GM21576 (cell line): ENCODE data around the gene UNC45A.

ENCODE experiments used
- ATAC-seq: cut with Tn5 transposase; IDR thresholded peaks from one replicate; pipeline ENCODE4 v1.9.1; 2021; ENCODE audit warnings: mild to moderate bottlenecking, moderate library complexity; ENCODE audit not compliant: unreplicated experiment

The UNC45A gene, protein sequence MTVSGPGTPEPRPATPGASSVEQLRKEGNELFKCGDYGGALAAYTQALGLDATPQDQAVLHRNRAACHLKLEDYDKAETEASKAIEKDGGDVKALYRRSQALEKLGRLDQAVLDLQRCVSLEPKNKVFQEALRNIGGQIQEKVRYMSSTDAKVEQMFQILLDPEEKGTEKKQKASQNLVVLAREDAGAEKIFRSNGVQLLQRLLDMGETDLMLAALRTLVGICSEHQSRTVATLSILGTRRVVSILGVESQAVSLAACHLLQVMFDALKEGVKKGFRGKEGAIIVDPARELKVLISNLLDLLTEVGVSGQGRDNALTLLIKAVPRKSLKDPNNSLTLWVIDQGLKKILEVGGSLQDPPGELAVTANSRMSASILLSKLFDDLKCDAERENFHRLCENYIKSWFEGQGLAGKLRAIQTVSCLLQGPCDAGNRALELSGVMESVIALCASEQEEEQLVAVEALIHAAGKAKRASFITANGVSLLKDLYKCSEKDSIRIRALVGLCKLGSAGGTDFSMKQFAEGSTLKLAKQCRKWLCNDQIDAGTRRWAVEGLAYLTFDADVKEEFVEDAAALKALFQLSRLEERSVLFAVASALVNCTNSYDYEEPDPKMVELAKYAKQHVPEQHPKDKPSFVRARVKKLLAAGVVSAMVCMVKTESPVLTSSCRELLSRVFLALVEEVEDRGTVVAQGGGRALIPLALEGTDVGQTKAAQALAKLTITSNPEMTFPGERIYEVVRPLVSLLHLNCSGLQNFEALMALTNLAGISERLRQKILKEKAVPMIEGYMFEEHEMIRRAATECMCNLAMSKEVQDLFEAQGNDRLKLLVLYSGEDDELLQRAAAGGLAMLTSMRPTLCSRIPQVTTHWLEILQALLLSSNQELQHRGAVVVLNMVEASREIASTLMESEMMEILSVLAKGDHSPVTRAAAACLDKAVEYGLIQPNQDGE

GRCh38 chr15:90934949-90935751 lies at the start of gene UNC45A:
UNC45A (plus strand) TSS chr15:90935285; CDS start chr15:90935325, 40 bp downstream.
- ATAC-seq: peak; percentile 62

DNA sequence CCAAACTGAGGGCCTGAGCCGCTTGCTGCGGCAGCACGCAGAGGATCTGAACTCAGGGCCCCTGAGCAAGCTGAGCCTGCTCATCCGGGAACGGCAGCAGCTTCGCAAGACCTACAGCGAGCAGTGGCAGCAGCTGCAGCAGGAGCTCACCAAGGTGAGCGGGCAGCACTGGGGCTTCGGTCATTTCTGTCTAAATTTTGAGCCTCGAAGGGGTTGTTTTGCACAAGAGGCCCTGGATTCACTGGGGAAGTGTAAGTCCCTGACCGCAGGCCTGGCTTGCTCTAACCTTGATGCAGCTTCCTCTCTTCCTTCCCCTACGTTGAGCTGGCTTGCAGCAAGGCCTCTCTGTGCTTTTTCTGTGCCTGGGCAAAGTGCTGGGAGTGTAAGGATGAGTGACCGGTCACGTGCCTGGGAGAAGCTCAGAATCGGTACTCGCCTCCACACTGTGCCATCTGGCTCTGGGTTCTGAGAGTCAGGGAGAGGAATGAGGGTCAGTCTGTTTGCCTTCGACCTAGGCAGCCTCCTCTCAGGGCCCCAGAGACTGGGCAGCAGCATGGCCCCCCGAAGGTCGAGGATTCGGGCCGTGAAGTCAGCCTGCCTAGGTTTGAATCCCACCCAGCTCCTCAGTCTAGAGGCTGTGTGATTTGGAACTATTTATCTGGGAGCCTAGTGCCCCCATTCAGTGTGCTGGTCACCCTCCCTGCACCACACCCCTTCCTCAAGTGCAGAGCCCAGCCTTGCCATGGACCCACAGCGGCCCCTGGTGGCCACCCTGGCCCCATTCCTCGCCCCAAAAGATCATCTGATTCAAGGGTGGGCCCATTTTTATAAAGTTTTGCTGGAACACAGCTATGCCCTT lies 49.4 kb upstream of the UNC45A start:
- peak; percentile 41 for ATAC-seq

DNA sequence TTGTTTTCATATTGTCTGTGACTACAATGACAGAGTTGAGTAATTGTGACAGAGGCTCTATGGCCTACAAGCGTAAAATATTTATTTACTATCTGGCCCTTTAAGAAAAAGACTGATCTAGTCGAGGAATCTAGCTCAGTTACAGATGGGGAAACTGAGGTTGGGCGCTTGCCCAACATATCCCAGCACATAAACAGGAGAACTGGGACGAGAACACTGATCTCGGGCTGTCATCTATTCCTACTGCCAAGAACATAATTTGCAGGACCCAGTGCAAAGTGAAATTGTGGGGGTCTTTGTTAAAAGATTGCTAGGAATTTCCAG lies 48.8 kb upstream of the UNC45A start:
- ATAC-seq: no peak

DNA sequence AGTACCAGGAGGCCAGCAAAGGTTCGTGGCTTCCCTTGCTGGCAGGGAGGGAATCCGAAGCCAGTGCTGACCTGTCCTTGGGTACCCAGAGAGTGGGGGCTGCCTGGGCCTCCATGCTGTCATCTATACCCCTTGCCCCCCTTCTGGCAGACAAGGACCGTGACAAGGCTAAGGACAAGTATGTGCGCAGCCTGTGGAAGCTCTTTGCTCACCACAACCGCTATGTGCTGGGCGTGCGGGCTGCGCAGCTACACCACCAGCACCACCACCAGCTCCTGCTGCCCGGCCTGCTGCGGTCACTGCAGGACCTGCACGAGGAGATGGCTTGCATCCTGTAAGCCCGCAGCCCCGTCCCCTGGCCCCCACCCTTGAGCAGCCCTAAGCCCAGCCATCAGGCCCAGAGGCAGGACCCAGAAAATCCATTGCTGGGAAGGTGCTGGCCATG lies 48.0 kb upstream of the UNC45A start:
- no peak for ATAC-seq

- ATAC-seq: no peak
These were observed 45.8 kb upstream of the UNC45A start for GRCh38 chr15:90889313-90889730.

GRCh38 chr15:90889736-90890456 lies 45.2 kb upstream of the UNC45A start:
- ATAC-seq: no peak

GRCh38 chr15:90890839-90891238 lies 44.2 kb upstream of the UNC45A start:
- ATAC-seq: no peak

DNA sequence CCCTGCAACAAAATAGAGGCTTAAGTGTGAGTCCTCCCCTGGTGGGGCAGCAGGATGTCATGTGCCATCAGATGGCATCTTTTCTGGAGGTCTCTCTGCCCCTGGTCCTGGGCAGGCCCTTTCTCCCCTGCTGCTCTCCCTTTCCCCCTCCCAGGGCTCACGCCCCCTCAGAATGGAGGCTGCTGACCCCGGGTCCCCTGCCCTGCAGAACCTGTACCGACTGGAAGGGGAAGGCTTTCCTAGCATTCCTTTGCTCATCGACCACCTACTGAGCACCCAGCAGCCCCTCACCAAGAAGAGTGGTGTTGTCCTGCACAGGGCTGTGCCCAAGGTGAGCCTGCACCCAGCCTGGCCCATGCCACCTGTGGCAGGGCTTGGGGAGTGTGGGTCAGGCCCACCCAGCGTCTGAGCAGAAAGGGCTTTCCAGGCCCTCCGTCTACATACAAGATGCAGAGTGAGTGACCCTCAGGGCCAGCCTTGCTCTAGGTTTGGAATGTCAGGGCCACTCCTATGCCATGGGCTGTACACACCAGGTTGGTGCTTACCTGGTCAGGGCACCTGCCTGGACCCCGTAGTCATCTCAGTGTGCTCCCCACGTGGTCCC lies 43.6 kb upstream of the UNC45A start:
- no peak for ATAC-seq

GRCh38 chr15:90892023-90892422 lies 43.1 kb upstream of the UNC45A start:
- ATAC-seq: no peak

GRCh38 chr15:90892498-90893174 lies 42.4 kb upstream of the UNC45A start:
- no peak for ATAC-seq

DNA sequence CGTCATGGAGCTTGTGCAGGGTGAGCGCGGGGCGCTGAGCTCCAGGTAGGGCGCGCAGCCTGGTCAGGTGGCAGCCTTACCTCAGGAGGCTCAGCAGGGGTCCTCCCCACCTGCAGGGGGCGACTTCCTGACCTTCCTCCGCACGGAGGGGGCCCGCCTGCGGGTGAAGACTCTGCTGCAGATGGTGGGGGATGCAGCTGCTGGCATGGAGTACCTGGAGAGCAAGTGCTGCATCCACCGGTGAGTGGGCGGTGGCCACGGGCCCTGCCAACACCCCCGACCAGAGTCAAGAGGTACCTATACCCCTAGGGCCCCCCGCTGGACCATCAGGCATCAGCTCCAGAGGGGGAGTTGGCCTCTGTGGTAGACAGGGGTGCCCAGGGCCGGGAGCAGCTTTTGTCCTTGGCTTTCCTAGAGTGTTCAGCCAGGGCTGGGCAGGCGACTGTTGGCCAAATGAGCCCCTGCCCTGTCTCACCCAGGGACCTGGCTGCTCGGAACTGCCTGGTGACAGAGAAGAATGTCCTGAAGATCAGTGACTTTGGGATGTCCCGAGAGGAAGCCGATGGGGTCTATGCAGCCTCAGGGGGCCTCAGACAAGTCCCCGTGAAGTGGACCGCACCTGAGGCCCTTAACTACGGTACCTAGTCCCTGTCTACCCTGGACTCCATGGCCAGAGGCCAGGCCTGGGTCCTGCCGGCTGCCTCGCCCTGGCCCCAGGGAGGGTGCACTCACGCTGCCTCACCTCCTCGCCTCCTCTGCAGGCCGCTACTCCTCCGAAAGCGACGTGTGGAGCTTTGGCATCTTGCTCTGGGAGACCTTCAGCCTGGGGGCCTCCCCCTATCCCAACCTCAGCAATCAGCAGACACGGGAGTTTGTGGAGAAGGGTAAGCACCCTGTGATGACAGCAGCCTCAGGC lies 41.7 kb upstream of the UNC45A start:
- no peak for ATAC-seq

- ATAC-seq: no peak
These were observed 39.4 kb upstream of the UNC45A start for GRCh38 chr15:90895571-90896117.

- ATAC-seq: peak; percentile 63
These were observed 37.9 kb upstream of the UNC45A start for GRCh38 chr15:90897131-90897655.

DNA sequence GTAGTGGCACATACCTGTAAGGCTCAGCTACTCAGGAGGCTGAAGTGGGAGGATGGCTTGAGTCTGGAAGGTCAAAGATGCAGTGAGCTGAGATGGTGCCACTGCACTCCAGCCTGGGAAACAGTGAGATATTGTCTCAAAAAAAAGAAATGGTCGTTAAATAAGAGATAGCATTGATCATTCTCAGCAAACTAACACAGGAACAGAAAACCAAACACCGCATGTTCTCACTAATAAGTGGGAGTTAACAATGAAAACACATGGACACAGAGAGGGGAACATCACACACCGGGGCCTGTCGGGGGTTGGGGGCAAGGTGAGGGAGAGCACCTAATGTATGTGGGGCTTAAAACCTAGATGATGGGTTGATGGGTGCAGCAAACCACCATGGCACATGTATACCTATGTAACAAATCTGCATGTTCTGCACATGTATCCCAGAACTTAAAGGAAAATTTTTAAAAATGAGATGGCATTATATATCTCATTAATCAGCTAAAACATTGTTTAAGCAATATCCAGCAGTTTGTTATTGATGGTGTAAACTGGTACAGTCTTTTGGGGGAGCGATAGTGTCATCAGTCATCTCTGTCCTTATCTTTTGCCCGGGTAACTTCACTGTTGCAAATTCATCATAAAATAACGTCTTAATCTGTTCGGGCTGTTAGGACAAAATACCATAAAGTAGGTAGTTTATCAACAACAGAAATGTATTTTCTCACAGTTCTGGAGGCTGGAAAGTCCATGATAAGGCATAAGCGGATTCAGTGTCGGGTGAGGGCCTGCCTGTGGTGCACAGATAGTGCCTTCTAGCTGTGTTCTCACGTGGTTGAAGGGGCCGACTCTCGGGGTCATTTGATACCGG lies 33.7 kb upstream of the UNC45A start:
- no peak for ATAC-seq

DNA sequence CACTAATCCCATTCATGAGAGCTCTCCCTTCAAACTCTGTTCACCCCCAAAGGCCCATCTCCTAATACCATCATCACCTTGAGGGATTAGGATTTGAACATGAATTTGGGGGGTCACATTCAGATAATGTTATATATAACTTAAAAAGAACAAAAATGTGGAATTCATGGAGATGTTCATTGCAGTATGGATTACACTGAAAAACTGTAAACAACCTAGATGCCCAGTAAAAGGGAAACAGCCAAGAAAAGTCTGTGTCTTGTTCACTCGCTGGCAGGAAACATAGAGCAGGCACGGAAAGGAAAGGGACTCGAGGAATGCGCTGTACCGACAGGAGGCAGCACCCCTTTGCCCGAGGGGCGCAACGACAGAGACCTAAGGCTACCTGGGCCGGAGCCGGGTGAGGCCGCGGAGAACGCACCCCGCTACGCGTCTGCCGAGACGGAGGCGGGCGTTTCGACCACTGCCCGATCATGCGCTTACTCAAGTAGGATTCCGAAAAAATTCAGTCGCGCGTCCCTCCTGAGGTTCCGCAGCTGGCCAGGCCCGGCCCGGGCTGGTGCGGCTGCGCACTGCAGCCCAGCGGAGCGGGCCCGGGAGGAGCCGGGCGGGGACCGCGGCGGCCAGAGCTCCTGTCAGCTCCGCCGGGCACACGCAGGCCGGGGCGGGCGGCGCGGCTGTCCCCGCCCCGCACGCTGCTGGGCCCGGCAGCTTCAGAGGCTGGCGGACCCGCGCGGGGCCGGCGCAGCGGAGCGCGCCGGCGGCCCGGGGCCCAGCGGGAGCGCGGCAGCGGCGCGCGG lies 32.8 kb upstream of the UNC45A start:
- ATAC-seq: peak; percentile 67
